Measurements from ENCODE around the gene C22orf42. TPM values are rescaled to one million over a fixed set of nuclear protein-coding genes. Genes with fewer than 3 reads are reported as not detected.

The C22orf42 gene
- total and polyA plus RNA-seq, 2 donors = not detected

Small RNA genes within 50 kb of the gene (small RNA-seq; reads per million reads assigned to genes)
- gene AP1B1P2 (not detected), gene RF02171 (not detected)

Other genes starting within 250 kb of the C22orf42 start
- gene YWHAH, start 214.8 kb downstream of the C22orf42 start, total RNA-seq = 66.2 TPM
- 119 TPM for gene YWHAH, start 214.8 kb downstream of the C22orf42 start, polyA plus RNA-seq
- gene SLC5A1, start 116.0 kb downstream of the C22orf42 start, total RNA-seq = 0.05 TPM
- not detected for gene SLC5A1, start 116.0 kb downstream of the C22orf42 start, polyA plus RNA-seq
- not detected for gene RFPL2, start 45.8 kb upstream of the C22orf42 start, total RNA-seq
- gene RFPL2, start 45.8 kb upstream of the C22orf42 start, polyA plus RNA-seq = not detected
- 3.4 TPM for gene SLC5A4, start 96.0 kb upstream of the C22orf42 start, total RNA-seq
- 0.72 TPM for gene SLC5A4, start 96.0 kb upstream of the C22orf42 start, polyA plus RNA-seq
- gene RFPL3, start 198.6 kb upstream of the C22orf42 start, total RNA-seq = not detected
- gene RFPL3, start 198.6 kb upstream of the C22orf42 start, polyA plus RNA-seq = not detected